ENCODE measurements around the gene KCNS3. TPM values are rescaled to one million over a fixed set of nuclear protein-coding genes. Genes with fewer than 3 reads are reported as not detected.

KCNS3 gene
- total and polyA plus RNA-seq, 2 of the 13 experiments (the other 11 are each of a cell fraction or from before 2014, with no cell fraction given) = not detected

DNA sequence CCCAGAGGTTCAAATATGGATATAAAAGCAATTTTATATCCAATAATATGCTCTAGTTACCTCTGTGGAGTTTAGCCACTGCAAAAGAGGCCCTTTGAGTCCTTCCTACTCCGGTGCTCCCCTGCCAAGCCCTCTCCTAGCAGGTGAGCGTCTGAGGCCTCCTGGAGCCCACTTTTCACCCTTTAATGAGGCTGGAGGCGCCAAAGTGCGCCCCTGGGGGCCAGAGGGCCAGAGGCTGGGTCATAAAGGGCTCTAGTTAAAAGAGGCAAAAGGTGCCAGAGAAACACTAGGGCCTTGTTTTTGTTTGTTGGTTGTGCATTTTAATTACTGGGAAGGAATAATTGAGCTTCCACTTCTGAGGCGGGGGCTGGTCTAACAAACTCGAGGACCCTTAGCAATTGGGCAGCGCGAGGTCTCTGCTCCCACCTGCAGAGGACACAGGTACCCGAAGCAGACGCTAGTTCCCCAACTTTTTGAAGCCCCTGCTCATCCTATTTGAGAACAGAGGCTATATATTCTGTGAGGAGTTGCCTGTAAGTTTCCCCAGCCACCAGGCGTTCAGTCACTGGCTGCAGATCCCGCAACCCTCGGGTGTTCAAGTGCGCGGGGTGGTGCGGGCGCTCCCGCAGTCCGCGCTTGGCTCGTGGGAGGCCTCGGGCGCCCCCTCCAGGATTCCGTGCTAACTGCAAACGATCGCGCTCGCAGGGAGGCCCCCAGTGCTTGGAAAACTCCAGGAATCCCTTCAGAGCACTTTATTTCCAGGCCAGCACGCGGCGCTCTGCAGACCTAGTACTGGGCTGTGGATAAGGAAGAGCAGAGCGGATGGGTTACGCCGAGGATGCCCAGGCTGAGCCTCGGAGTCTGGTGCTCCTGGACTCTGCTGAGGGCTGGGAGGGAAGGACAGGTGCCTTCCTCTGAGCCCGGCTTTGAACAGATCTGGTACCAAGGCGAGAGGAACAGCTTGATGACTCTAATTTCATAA lies 48.1 kb upstream of the KCNS3 start (continued):
- no peak for TF ChIP-seq ZNF329 (CRISPR knock-in tag; IDR thresholded peaks at IDR 0.05; ENCODE audit: low read depth)
- TF ChIP-seq, protein P1, sequence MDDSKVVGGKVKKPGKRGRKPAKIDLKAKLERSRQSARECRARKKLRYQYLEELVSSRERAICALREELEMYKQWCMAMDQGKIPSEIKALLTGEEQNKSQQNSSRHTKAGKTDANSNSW (CRISPR knock-in tag; IDR thresholded peaks at IDR 0.05; ENCODE audit: borderline replicate concordance) = no peak

DNA sequence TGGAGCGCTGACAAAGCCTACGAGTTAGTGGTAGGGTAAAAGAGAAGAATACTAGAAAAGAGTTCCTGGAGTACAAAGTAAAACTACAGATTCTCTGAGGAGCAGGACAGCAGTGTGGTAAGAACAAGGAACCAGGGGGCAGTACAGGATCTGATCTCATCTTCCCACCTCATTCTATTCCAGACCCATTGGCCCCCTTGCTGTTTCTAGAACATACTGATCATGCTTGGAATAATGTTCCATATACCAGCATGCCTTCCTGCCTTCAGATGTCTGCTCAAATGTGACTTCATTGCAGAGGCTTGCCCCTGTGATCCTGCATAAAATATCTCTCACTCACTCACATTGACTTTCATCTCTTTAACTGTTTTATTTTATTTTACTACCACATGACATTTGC lies 43.0 kb upstream of the KCNS3 start:
- no peaks in the 10 kb centered on the region for H3K36me3 ChIP-seq (replicated peaks in 1 of 2; ENCODE audit: control insufficient read depth in 1 of 2, insufficient read depth in 2 of 2, low read length in 2 of 2)
- DNase-seq (ENCODE audit: low spot score) = no peak
- no peaks in the 10 kb centered on the region for H4K20me1 ChIP-seq (ENCODE audit: insufficient read depth, low read length)
- H3K9ac ChIP-seq (ENCODE audit: insufficient read depth, low read depth, low read length) = no peak overlapping the region
- peaks cover 0 to 5% of the 10 kb centered on the region in 2 experiments; a peak in 2 of 5 replicates for H3K27me3 ChIP-seq (ENCODE audit: control insufficient read depth in 1 of 2, insufficient read depth in 2 of 2, low read length in 2 of 2)
- no peak overlapping the region for H2AFZ ChIP-seq (ENCODE audit: low read length)
- WGBS (ENCODE audit: low lambda C conversion rate) = 34% methylated on average over 2 of the region's 2 CpGs
- H3K27ac ChIP-seq (ENCODE audit: extremely low read length, insufficient read depth, low read length) = no peak overlapping the region
- H3K4me3 ChIP-seq (replicated peaks in 1 of 3; ENCODE audit: insufficient read depth in 1 of 3, low read depth in 2 of 3, low read length in 3 of 3) = no peak overlapping the region
- no peak for ATAC-seq
- peaks cover 6% of the 10 kb centered on the region; the same call in 1 of the 2 replicates for H3K4me1 ChIP-seq (ENCODE audit: insufficient read depth, low read length)
- intact Hi-C loops (cut with micrococcal nuclease; ENCODE audit: unreplicated experiment) = no loop called here
- BruUV-seq (replicated peaks) = no TSS peak
- POLR2A ChIA-PET = no interaction called here
- in situ Hi-C loops (cut with HindIII; ENCODE audit: extremely low pct_ligation_motif_present, low pct_unique_long_range_greater_than_20kb) = no loop called here
- FAIRE-seq = no peak
- H3K4me2 ChIP-seq (ENCODE audit: low read depth, low read length) = no peak overlapping the region
- H3K79me2 ChIP-seq (ENCODE audit: insufficient read depth, low read length) = no peaks in the 10 kb centered on the region
- no peaks in the 10 kb centered on the region for H3K9me3 ChIP-seq (ENCODE audit: low read length)
- TF ChIP-seq MLLT10 (CRISPR knock-in tag; IDR thresholded peaks at IDR 0.05) (no peak), ZNF235 (CRISPR knock-in tag; IDR thresholded peaks at IDR 0.05; ENCODE audit: borderline replicate concordance) (no peak)
- CTCF ChIA-PET (ENCODE audit: low intra/inter-chr PET ratio, low total read pairs) = no interaction called here

DNA sequence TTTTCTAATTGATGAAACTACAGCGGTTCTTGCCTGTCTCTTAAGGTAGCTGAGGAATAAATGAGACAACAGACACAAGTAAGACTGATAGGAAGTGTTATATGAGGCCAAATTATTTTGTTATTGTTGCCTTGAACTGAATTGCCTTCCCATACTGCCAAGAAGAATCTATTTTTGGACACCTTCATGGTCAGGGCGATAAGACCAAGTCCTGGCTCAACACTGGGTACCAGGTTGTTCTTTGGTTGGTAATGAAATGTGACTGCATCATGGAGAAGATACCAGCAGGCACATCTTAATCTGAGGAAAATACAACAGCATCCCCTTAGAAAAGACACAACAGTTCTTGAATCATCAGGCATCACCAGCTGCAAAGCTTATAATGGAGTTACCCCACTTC lies 38.5 kb upstream of the KCNS3 start:
- Histone ChIP-seq H4K20me1 (ENCODE audit: insufficient read depth, low read length) (no peaks in the 10 kb centered on the region), H3K4me3 (replicated peaks in 1 of 3; ENCODE audit: insufficient read depth in 1 of 3, low read depth in 2 of 3, low read length in 3 of 3) (no peak overlapping the region), H3K79me2 (ENCODE audit: insufficient read depth, low read length) (no peaks in the 10 kb centered on the region), H3K27ac (ENCODE audit: extremely low read length, insufficient read depth, low read length) (no peak overlapping the region), H2AFZ (ENCODE audit: low read length) (no peak overlapping the region), H3K9ac (ENCODE audit: insufficient read depth, low read depth, low read length) (no peak overlapping the region), H3K4me1 (ENCODE audit: insufficient read depth, low read length) (no peaks in the 10 kb centered on the region), H3K36me3 (replicated peaks in 1 of 2; ENCODE audit: control insufficient read depth in 1 of 2, insufficient read depth in 2 of 2, low read length in 2 of 2) (no peaks in the 10 kb centered on the region), H3K9me3 (ENCODE audit: low read length) (no peaks in the 10 kb centered on the region), H3K4me2 (ENCODE audit: low read depth, low read length) (no peak overlapping the region), H3K27me3 (ENCODE audit: control insufficient read depth in 1 of 2, insufficient read depth in 2 of 2, low read length in 2 of 2) (no peaks in the 10 kb centered on the region; a peak in 2 of 5 replicates)
- ATAC-seq = no peak
- no peak for FAIRE-seq
- BruUV-seq (replicated peaks) = no TSS peak
- 4% methylated on average over 2 of the region's 2 CpGs for WGBS (ENCODE audit: low lambda C conversion rate)
- CTCF ChIA-PET (ENCODE audit: low intra/inter-chr PET ratio, low total read pairs) = no interaction called here
- intact Hi-C loops (cut with micrococcal nuclease; ENCODE audit: unreplicated experiment) = no loop called here
- DNase-seq (ENCODE audit: low spot score) = no peak
- in situ Hi-C loops (cut with HindIII; ENCODE audit: extremely low pct_ligation_motif_present, low pct_unique_long_range_greater_than_20kb) = no loop called here
- POLR2A ChIA-PET = no interaction called here
- TF ChIP-seq HMG20A (CRISPR knock-in tag; IDR thresholded peaks at IDR 0.05; ENCODE audit: borderline replicate concordance) (no peak), RORA (CRISPR knock-in tag; IDR thresholded peaks at IDR 0.05) (no peak), ZNF615 (CRISPR knock-in tag; IDR thresholded peaks at IDR 0.05; ENCODE audit: borderline replicate concordance) (no peak), ISX (CRISPR knock-in tag; conservative IDR thresholded peaks at IDR 0.05) (no peak), BHLHE40 (IDR thresholded peaks at IDR 0.05; ENCODE audit: low read length) (no peak), SETDB1 (CRISPR knock-in tag; IDR thresholded peaks at IDR 0.05; ENCODE audit: borderline replicate concordance) (no peak)
- TF ChIP-seq, protein P2, sequence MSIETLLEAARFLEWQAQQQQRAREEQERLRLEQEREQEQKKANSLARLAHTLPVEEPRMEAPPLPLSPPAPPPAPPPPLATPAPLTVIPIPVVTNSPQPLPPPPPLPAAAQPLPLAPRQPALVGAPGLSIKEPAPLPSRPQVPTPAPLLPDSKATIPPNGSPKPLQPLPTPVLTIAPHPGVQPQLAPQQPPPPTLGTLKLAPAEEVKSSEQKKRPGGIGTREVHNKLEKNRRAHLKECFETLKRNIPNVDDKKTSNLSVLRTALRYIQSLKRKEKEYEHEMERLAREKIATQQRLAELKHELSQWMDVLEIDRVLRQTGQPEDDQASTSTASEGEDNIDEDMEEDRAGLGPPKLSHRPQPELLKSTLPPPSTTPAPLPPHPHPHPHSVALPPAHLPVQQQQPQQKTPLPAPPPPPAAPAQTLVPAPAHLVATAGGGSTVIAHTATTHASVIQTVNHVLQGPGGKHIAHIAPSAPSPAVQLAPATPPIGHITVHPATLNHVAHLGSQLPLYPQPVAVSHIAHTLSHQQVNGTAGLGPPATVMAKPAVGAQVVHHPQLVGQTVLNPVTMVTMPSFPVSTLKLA (IDR thresholded peaks at IDR 0.05) = no peak
- TF ChIP-seq, protein P3, sequence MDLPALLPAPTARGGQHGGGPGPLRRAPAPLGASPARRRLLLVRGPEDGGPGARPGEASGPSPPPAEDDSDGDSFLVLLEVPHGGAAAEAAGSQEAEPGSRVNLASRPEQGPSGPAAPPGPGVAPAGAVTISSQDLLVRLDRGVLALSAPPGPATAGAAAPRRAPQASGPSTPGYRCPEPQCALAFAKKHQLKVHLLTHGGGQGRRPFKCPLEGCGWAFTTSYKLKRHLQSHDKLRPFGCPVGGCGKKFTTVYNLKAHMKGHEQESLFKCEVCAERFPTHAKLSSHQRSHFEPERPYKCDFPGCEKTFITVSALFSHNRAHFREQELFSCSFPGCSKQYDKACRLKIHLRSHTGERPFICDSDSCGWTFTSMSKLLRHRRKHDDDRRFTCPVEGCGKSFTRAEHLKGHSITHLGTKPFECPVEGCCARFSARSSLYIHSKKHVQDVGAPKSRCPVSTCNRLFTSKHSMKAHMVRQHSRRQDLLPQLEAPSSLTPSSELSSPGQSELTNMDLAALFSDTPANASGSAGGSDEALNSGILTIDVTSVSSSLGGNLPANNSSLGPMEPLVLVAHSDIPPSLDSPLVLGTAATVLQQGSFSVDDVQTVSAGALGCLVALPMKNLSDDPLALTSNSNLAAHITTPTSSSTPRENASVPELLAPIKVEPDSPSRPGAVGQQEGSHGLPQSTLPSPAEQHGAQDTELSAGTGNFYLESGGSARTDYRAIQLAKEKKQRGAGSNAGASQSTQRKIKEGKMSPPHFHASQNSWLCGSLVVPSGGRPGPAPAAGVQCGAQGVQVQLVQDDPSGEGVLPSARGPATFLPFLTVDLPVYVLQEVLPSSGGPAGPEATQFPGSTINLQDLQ (CRISPR knock-in tag; IDR thresholded peaks at IDR 0.05) = no peak
